Colon (tissue), 2 donors: ENCODE results near the gene PLEKHH1.

ENCODE experiments used
- FAIRE-seq: peaks from 2 replicates; lab custom pipeline; 2012; peaks lifted over from hg19 to GRCh38; lab: Jason Lieb, UNC
- donor health status: control.
- donor health status: control.

The PLEKHH1 gene

GRCh38 chr14:67567654-67568053 is 34.6 kb downstream of the PLEKHH1 start:
- FAIRE-seq = no peak

GRCh38 chr14:67569011-67569650 is 36.0 kb downstream of the PLEKHH1 start:
- FAIRE-seq = no peak

GRCh38 chr14:67569651-67570290 is 36.7 kb downstream of the PLEKHH1 start:
- FAIRE-seq = no peak

DNA sequence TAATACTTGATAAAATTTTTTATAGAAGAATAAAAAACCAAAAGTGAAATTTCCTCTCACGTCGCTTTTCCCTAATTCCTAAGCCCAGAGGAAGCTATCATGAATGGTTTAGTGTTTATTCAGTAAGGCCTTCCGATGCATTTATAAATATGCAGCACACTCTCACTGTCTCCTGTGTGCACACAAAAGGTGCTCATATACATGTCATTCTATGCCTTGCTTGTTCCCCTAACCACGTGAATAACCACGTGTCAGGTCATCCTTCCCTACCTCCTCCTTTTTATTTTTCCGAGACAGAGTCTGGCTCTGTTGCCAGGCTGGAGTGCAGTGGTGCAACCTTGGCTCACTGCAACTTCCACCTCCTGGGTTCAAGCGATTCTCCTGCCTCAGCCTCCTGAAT is 37.4 kb downstream of the PLEKHH1 start:
- no peak for FAIRE-seq

DNA sequence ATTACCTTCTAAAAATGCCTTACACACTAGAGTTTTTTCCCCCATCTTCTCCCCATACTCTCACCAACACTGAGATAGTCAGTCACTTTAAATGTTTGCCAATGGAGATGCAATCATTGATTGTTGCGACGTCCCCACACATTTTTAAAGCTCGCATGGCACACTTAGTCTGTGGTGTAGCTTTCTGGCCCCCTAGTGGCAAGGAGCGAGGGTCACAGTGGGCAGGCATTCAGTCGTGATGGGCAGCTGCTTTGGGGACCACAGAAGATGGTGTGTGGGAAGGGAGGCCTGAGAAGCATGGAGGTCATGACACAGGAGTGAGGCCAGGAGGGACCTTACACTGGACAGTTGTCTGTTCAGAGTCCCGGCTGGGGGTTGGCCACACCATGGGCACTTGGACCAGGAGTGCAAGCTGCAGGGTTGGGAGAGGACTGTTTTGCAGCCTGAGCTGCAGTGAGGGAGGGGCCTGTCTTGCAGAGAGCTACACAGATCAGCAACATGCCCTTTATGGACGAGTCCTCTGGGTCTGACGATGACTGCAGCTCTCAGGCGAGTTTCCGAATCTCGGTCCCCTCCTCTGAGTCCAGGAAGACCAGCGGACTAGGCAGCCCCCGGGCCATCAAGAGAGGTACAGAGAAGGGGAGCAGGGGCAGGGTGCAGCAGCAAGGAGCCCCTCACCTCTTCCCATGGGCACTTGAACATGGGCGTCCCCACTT is 38.3 kb downstream of the PLEKHH1 start:
- no peak for FAIRE-seq

- FAIRE-seq = no peak
Observed at GRCh38 chr14:67571991-67572323, 38.9 kb downstream of the PLEKHH1 start.

DNA sequence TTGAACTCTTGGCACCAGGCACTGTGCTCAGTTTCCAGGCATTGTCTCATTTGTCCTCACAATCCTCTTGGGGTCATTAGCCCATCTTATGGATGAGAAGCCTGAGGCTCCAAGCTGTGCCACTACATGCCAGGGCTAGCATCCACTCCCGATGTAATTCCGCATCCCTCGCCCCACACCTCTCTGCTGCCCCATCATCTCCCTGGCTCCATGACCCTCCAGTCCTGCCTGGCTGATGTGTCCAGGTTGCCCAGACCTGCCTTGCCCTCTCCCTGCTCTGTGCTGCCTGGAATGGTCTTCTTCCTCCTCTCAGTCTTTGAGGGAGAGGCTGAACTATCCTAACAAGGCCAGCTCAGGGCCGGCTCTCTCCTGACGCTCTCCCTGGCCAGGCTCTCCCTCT is 39.5 kb downstream of the PLEKHH1 start:
- FAIRE-seq = no peak

- no peak for FAIRE-seq
Observed at GRCh38 chr14:67573228-67574010, 40.3 kb downstream of the PLEKHH1 start.

GRCh38 chr14:67574156-67574555 is 41.1 kb downstream of the PLEKHH1 start:
- FAIRE-seq = no peak

GRCh38 chr14:67574806-67575205 is 41.7 kb downstream of the PLEKHH1 start:
- FAIRE-seq = no peak

GRCh38 chr14:67575684-67576083 is 42.6 kb downstream of the PLEKHH1 start:
- no peak for FAIRE-seq

- FAIRE-seq = no peak
Observed at GRCh38 chr14:67576216-67576955, 43.3 kb downstream of the PLEKHH1 start.

DNA sequence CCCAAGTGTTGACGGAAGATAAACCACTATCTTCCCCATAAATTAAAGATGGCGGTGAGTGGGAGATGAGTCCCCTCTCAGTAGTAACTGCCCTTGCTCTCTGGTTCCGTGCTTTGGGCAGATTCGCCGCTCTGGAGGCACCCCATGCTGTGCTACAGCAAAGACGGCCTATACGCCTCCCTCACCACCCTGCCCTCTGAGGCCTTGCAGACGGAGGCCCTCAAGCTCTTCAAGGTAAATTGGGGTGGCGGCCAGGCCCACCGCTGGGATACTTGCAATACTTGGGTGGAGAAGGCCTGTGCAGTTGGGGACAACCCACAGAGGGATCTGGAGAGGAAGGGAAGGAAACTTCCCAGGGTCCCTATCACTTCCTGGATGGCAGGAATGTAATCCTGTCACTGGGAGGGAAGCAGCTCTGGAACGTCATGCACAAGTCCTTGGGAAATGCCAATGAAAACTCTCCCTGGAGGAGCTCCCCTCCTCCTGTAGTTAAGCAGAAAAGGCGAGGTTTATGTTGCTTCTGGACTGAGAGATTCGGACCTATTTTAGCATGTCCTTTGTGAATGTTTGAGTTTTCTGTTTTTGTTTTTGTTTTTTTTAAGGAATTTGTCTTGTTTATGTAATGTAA is 44.2 kb downstream of the PLEKHH1 start:
- no peak for FAIRE-seq

GRCh38 chr14:67577909-67578749 is 45.0 kb downstream of the PLEKHH1 start:
- no peak for FAIRE-seq

DNA sequence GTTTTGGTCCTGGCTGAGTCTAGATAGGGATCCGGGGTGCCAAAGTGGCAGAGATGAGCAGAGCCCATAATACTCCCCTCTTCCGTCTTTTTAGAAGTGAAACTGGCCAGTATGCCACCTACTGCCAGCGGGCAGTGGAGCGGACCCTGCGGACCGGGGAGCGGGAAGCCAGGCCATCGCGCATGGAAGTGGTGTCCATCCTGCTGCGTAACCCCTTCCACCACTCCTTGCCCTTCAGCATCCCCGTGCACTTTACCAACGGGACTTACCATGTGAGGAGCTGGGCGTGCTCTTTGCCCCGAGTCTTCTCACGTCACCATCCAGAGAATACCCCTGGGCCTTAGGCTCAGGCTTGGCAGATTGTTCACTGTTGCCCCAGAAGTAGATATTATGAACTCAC is 46.0 kb downstream of the PLEKHH1 start:
- FAIRE-seq = no peak

- FAIRE-seq = no peak
Observed at GRCh38 chr14:67579636-67580035, 46.5 kb downstream of the PLEKHH1 start.

DNA sequence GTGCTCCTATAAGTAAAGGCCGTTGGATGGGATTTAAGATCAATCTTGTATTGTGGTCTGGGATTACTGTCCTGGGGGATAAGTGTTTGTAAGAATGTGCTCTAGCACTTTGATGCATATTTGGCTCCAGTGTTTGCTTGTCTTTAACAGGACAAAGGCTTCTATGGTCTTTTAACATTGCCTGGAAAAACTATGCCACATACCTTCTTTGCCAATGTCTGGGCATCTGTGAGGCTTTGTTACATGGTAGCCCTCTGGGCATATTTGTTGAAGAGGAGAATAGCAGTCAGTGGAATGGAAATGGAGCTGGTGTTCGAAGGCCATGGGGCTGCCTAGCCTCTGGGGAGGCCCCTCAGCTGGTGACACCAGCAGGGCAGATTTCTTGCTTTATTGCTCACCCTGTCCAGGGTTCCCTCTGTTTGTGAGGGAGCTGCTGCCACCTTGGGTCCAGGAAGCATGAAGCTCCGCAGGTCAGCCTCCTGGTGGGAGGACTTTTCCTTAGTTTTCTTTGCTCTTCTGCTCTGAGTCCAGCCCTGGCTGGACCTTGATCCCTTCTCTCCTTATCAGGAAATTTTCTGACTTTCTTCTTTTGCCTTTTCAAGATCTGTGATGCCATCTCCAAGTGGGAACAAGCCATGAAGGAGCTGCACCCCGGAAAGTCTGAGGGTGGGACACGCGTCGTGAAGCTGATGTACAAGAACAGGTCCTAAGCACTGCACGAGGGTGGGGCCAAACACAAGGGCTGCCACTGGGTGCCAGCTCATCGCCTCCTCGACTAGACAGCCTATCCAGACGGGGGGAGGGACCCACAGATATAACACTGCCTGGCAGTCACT is 47.5 kb downstream of the PLEKHH1 start:
- FAIRE-seq = no peak

DNA sequence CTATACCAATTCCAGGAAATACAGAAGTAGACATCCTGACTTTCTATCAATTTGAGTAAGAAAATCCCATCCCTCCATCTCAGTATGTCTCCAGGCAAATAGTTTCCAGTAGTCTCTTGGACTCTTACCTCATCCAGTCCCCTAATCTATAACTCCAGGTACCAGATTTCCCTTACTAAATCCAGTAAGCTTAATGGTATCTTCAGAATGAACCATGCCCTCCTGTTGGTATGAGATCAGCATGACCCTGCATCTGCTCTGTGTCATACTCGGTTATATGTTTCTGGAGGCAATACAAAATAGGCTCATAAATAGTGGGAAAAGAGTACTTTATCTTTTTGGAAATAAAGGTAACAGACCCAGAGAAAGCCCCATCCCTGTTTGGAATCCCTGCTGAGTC is 48.6 kb downstream of the PLEKHH1 start:
- FAIRE-seq = no peak

- no peak for FAIRE-seq
Observed at GRCh38 chr14:67582061-67582460, 49.0 kb downstream of the PLEKHH1 start.
